MV-4-11 (cell line): ENCODE results near the gene PAEP.

Source experiments
- DNase-seq: peaks from one replicate; lab custom pipeline; 2025; lab: John Stamatoyannopoulos, UW

Gene PAEP

GRCh38 chr9:135551031-135551430, 10.5 kb upstream of the PAEP start:
- peak; percentile 74 for DNase-seq

- no peak for DNase-seq
Measured at GRCh38 chr9:135551456-135551855, 10.1 kb upstream of the PAEP start.

GRCh38 chr9:135552021-135552697, 9.4 kb upstream of the PAEP start:
- no peak for DNase-seq

- DNase-seq = no peak
Measured at GRCh38 chr9:135552698-135553171, 8.8 kb upstream of the PAEP start.

DNA sequence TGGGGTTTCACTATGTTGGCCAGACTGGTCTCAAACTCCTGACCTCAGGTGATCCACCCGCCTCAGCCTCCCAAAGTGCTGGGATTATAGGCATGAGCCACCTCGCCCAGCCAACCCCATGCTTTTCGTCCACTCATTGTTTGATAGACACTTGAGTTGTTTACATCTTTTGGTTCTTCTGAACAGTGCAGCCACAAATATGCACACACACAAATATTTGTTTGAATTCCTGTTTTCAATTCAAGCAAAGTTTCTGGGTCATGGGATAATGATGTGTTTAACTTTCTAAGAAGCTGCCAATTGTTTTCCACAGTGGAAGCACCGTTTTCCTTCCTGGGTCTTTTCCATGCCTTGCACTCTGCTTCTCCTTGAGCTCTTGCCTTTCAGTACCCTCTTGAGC, 6.8 kb upstream of the PAEP start:
- DNase-seq = no peak

DNA sequence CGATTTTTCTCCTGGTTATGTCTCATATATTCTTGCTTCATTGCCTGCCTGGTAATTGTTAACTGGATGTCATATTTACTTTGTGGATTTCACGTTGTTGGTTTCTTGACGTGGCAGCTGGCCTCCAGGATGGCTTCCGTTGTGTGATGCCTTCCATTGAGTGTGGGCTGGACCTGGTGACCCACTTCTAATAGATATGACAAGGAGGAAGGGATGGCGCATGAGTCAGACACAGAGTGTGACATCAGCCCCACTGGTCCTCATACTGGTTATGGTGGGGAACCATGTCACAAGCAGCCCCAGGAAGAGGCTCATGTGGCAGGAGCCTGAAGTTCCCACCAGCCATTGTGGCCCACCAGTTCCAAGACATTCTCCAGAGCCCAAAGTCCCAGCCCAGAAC, 6.4 kb upstream of the PAEP start:
- DNase-seq = no peak

GRCh38 chr9:135555910-135556309, 5.6 kb upstream of the PAEP start:
- DNase-seq = no peak

- no peak for DNase-seq
Measured at GRCh38 chr9:135559606-135560005, 1.9 kb upstream of the PAEP start.

- no peak for DNase-seq
Measured at GRCh38 chr9:135562235-135562745, 734 bp downstream of the PAEP start.

DNA sequence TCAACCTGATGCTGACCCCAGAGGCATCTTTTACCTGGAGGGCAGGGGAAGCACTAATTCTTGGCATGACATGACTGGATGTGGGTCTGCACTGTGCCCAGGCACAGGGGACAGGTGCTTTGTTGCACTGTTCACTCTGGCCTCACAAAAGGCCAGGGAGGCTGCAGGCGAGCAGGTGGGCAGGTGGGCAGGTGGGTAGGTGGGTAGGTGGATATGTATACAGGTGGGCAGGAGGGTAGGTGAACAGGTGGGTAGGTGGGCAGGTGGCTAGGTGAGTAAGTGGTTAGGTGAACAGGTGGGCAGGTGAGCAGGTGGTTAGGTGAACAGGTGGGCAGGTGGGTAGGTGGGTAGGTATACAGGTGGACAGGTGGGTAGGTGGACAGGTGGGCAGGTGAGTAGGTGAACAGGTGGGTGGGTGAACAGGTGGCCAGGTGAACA, 1.5 kb downstream of the PAEP start:
- DNase-seq = no peak

- no peak for DNase-seq
Measured at GRCh38 chr9:135563858-135564257, 2.3 kb downstream of the PAEP start.

DNA sequence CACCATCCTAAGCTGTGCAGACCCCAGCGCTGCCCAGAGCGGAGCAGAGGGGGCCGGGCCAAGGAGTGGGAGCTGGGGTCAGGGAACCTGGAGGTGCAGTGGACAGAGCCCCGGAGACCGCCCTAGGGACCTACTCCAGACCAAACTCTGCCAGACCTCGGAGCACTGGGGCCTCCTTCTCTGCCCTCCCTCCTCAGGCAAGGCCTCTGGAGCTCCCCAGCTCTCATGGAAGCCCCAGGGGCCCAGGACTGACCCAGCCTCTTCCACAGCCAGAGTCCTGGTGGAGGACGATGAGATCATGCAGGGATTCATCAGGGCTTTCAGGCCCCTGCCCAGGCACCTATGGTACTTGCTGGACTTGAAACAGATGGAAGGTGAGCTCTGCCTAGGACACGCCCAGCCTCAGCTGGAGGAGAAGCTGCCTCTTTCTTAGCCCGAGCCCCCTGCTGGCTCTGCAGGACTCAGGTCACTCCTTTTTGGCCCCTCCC, 3.6 kb downstream of the PAEP start:
- DNase-seq = no peak

GRCh38 chr9:135565636-135566035, 4.1 kb downstream of the PAEP start:
- DNase-seq = no peak

DNA sequence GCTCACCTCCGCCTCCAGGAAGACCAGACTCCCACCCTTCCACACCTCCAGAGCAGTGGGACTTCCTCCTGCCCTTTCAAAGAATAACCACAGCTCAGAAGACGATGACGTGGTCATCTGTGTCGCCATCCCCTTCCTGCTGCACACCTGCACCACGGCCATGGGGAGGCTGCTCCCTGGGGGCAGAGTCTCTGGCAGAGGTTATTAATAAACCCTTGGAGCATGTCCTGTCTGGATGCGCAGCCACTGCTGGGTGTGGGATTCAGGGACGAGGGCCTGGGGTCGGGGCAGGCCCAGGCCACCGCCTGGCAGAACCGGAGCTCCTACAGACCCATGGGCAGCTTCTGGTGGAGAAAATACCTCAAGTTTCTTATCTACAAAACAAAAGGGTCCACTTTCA, 5.0 kb downstream of the PAEP start:
- no peak for DNase-seq

GRCh38 chr9:135567311-135567710, 5.8 kb downstream of the PAEP start:
- no peak for DNase-seq

DNA sequence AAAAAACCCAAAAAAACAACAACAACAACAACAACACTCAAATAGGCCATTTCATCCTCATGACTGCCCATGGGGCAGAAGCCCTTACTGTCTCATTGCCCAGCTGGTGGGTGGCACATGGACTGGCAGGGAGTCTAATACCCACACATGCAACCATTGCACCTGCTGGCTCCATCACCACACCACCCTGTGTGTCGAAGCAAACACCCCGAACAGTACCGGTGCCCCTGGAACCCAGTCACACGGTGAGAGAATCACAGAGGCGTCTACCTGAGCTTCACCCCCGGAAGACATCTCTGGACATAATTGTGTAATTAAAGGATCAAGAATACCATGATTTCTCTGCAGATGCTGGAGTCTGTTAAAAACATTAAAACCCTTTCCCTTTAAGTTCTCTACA, 6.5 kb downstream of the PAEP start:
- DNase-seq = no peak

- DNase-seq = no peak
Measured at GRCh38 chr9:135570456-135570855, 8.9 kb downstream of the PAEP start.

- DNase-seq = no peak
Measured at GRCh38 chr9:135572233-135572632, 10.7 kb downstream of the PAEP start.

GRCh38 chr9:135573124-135573523, 11.6 kb downstream of the PAEP start:
- DNase-seq = no peak

DNA sequence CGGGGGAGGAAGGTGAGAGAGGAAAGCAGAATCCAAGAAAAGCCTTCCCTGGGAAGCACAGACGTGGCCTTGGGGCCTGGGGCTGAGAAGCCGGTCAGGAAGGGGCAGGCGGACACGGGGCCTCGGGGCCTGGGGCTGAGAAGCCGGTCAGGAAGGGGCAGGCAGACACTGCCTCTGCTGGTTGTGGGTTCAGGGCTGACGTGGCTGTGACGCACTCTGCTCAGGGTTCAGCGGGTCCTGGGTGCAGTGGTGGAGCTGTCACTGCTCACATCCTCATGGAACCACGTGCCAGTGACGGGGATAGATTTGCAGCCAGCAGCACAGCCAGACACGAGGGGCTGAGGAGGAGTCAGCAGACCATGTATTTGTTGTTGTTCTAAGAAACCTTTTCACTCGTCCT, 12.8 kb downstream of the PAEP start:
- no peak for DNase-seq

DNA sequence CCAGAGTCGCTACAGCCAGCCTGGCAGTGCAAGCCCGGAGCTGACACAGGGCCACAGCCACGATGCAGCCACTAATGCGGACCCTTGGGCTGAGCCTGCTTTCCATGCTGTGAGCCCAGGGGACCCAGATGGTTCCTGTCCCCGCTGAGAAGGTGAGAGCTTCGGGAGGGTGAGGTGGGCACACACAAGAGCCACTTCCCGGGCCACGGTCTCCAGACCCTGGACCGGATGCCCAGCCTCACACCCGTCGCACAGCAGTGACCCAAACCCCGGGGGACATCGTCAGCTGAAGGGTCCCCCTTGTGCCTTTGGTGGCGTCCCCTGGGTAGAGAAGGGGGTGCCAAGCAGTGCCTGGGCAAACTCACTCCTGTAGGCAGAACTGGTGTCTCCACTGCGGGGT, 13.4 kb downstream of the PAEP start:
- no peak for DNase-seq

DNA sequence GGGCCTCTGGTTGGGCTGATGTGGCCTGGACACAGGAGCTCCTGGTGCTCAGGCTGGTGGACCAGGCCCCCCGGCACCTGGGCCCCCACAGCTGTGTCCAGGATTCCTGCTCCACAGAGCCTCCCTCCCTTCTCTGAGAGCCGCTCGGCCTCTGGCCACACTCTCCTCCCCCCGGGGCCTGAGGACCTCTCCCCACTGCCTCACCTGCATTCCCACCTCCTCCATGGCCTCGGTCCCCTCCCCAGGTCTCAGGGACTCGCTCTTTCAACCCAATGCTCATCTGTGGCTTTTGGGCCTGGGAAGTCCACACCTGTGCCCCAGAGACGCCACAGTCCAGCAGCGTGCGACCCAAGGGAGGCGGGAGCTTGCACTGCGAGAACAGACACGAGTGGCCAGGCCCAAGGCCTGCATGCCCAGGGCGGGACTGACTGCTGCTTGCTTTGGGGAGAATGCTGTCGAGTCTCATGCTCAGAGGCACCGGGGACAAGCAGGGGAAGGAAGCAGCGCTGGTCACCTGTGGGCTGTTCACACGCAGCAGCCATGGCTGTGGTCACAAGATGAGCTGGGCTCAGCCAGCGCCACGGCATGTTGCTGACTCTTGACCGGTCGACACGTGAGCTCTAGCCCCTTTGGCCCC, 14.6 kb downstream of the PAEP start:
- no peak for DNase-seq

DNA sequence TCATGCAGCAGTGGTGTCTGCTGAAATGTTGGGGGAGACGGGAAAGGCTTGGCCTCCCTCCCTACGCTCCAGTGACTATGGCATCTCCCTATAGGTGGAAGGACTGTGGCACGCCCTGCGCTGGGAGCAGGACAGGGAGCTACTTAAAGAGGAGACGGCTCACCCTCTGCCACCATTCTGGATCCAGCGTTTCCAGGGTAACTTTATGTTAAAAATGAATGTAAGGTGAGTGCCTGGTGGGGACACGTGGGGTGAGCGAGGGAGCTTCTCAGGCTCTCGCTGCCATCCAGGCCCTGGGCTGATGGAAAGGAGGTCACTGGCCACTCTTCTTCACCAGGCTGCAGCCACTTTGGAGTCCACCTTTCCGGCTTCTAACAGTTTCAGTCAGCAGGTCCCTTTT, 15.7 kb downstream of the PAEP start:
- no peak for DNase-seq

DNA sequence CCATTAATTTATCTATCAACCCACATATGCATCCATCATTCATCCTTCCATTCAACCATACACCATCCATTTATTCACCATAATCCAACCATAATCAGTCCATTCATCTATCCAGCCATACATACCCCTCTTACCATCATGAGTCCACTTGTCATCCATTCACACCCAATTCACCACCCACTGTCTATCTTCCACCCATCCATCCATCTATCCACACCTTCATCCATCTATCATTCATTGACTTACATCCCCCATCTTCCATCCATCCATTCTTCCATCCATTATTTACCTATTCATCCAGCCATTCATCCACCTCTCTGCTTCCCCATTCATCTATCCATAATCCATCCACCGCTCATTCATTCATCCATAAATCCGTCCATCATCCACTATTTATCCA, 17.8 kb downstream of the PAEP start:
- DNase-seq = no peak
